HT1080 (cell line): Measurements from ENCODE around the gene TTC7B. TPM values are rescaled to one million over a fixed set of nuclear protein-coding genes. Genes with fewer than 3 reads are reported as not detected.

Experiments
- DNase-seq: peaks from one replicate; pipeline ENCODE4 v3.0.0-alpha.2; 2015; ENCODE audit warnings: low read depth
- total RNA-seq: library from RNA; depleted of rRNA; stranded (reverse); fragments of >200 nt; shearing (Covaris generic); gene quantifications from 2 replicates; pipeline ENCODE4 v1.2.3, GENCODE V29; 2014

TTC7B gene
- total RNA-seq, 1 experiment from 2014 or later = 44.8 TPM

DNA sequence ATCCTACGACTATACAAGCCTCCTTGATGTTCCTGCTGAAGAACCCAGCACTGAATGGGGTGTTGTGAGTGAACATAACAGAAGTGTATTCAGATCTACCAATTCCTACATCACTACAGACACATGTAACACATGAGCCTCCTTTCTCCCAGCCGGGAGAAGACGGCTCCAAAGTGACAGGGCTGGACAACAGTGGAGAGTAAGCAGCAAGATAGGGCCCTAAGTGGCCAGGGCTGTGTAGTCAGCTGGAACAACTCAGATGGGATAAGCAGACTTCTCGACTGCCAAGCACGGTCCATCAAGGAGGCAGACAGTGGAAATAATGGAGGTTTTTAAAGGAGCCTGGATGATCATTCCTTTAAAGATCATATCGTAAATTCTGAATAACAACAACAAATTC, 73.5 kb downstream of the TTC7B start:
- DNase-seq = no peak

DNA sequence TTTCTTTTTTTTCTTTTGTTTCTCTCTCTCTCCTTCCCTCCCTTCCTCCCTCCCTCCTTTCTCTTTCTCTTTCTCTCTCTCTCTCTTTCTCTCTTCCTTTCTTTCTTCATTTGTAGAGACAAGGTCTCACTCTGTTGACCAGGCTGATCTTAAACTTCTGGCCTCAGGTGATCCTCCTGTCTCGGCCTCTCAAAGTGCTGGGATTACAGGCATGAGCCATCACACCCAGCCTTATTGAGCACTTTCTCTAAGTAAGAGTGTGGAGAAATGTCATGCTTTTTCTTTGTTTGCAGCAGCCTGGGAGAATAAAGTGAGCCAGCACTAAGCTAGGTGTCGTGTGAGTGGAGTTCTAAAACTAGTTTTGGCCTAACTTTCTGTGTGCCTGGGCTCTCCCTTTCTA, 74.0 kb downstream of the TTC7B start:
- no peak for DNase-seq

DNA sequence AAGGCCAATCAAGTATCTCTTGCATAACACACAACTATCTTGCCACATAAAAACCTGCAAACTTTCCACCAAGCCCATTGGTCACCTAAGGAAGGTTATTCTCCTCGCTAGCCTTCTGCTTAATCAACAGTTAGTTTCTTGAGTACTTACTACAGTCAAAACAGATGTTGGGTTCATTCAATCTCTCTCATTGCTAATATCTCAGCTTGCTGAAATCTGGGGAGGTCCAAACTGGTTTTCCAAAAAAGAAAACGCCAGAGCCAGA, 74.6 kb downstream of the TTC7B start:
- no peak for DNase-seq

- DNase-seq = no peak
Observed at GRCh38 chr14:90740946-90741681, 75.1 kb downstream of the TTC7B start.

GRCh38 chr14:90740081-90740480, 76.1 kb downstream of the TTC7B start:
- no peak for DNase-seq

DNA sequence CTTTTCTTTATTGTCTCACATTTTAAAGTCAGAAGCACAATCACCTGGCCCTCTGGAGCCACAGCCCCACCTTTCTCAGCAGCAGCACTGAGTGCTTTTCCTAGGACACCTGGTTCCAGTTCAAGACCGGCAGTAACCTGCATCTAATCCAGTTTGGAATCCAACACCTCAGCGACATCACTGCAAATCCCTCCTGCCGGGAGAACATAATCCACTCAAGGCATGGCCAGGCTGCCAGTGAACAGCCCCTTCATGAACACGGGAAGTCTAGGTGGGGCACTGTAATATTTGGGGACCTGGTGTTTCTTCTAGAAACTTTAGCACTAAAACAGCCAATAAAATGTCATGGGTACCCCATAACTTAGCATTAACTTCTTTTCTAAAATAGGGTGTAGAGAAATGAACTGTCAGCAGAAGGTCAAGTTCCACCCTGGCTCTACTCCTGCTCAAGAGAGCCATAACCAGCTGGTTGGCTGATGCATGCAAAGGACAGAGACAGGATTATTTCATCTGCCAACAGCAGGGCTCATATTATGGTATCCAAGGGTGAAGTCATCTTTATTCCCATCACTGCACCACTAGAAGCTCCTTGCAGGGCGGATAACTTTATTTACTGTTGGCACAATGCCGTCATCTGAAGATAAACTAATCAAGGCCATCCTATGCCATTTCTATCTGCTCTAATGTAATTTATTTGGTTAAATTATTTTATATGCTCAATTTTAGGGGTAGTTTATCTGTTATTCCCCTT, 76.7 kb downstream of the TTC7B start:
- no peak for DNase-seq

DNA sequence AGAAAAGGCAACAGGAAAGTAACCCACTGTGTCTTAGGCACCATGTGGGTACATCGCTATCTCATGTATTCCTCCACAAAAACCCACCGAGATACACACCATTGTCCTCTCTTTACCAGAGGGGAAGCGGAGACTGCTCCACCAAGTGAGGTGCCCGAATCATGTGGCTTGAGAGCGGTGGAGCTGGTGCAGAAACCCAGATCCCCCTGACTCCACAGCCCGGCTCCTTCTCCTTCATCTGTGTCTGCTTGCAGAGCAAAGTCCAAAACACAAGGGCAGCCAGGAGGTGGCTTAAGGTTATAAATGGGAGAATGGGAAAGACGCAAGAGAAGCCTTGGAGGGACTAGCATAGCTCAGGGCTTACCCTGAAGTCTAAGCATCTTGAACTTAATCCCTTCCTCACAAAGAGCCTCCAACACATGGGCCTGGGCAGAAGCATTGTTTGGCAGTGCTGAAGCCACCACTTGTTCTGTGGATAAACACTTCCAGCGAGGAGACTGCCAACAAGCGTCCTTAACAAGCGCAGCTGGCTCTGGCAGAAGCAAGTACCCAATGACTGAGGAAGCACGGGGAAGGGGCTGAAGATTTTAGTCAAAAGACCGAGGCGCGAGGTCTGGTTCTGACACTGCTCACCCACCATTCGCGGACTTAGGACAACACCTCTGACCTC, 83.0 kb downstream of the TTC7B start:
- no peak for DNase-seq

- DNase-seq = no peak
Observed at GRCh38 chr14:90732718-90733117, 83.5 kb downstream of the TTC7B start.

GRCh38 chr14:90732139-90732538, 84.1 kb downstream of the TTC7B start:
- no peak for DNase-seq

- no peak for DNase-seq
Observed at GRCh38 chr14:90731487-90731886, 84.7 kb downstream of the TTC7B start.

GRCh38 chr14:90730206-90730766, 85.9 kb downstream of the TTC7B start:
- no peak for DNase-seq

DNA sequence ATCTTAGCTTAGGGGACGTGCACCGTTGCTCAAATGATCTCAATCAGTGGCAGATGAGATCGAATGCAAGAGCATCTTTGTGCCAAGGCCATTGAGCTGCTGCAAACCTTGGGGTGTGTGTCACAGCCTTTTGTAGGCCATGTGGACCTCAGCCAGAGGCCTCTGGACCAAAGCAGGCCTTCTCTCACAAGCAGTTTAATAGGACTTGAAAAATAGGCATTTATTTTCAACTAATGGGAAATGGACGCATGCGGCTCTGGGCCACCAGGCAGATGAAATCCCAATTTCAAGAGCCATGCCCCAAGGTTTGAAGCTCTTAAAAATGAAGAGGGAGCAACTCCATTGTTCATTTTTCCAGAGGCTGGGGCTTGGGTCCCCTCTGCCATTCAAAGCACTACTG, 87.3 kb downstream of the TTC7B start:
- no peak for DNase-seq

- no peak for DNase-seq
Observed at GRCh38 chr14:90727082-90727481, 89.1 kb downstream of the TTC7B start.

- DNase-seq = peak; percentile 15
Observed at GRCh38 chr14:90726656-90727055, 89.6 kb downstream of the TTC7B start.

DNA sequence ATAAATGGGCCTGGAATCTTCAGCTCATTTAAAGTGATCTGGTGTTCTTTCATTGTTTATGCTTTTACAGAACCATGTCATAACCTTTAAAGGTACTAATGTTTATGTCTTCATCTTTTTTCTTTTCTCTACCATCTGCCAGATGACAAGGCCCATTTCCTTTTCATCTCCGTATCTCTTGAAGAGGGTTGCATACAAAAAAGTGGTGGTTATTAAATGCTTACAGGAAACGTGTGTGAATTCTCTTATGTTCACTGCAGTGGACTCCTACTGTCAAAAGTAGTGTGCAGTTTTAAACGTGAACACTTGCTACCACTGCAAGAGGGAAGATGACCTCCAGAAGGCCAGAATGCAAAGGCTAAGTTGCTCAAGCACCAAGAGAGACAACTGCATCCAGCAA, 91.4 kb downstream of the TTC7B start:
- no peak for DNase-seq

DNA sequence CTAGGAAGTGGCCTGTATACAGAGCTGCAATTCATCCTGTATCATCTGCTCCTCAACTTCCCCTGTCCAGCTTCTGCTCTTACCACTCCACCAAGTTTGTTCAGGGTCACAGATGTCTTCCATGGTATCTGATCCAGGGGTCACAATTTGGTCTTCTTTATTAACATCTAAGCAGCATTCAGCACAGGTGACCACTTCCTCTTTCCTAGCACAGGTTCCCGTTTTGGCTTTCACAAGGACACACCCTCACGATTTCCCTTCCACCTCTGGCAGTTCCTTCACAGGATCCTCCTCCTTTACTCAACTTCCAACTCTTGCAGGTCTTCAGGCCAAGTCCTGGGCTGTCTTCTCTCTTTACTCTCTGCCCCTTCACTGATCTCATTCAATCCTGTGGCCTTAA, 93.6 kb downstream of the TTC7B start:
- no peak for DNase-seq

DNA sequence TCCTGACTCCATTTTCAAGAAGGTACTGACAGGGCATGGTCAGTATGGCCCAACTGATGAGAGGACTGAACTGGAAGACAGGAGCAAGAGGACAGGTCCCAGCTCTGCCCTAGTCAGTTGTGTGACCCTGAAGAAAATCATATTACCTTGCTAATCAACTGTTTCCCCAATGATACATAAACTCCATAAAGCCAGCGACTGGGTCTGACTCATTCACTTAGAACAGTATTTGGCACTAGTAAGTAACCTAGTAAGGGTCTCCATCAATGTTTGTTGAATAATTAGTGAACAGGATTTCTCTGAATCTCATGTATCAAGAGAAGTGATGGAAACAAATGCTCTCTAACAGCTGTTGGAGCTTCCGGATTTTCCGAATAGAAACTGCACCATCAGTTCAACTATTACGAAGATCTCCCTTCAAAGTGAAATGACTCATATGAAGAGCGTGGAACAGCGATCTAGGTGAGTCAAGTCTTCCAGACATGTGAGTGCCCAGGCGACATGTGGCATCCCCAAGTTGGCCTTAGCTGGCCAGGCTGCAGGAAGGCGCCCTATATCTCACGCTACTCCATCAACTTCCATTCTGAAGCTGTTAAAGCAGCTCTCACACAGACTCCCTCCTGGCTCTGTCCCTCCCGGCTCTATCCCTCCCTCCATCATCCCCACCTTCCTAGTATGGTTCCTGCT, 94.5 kb downstream of the TTC7B start:
- peak; percentile 79 for DNase-seq

DNA sequence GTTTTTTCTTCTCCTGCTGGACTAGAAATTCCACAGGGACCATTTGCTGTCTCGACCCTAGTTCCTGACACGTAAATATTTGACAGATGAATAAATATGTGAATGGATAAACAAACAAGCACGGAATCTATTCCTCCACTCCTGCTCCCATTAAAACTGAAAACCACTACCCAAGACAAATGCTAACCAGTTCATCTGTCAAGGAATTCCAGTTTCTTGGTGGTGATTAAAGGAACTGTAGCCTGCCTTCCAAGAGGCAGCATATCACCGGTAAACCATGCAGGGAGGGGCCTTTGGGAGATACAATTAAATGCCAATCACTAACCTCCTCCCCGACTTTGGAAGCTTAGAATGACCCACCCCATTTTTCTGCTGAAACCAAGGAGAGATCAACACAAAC, 95.4 kb downstream of the TTC7B start:
- DNase-seq = no peak

DNA sequence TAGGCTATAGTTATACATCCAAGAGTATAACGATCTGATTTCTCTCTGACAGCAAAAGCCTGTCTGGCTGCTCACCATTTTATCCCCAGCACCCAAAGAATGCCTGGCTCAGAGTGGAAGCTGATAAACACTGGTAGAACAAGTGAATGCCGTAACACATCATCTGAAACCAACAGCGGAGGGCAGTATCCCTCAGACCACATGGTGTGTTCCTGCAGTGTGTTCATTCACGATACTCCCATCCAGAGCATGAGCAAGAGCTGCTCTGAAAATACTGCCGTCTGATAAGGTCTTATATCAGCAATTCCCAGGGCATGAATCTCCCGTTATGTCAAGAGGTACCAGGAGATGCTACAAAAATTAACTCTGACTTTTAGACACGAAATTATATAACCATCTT, 95.9 kb downstream of the TTC7B start:
- DNase-seq = no peak

- peak; percentile 13 for DNase-seq
Observed at GRCh38 chr14:90717916-90718315, 98.3 kb downstream of the TTC7B start.

DNA sequence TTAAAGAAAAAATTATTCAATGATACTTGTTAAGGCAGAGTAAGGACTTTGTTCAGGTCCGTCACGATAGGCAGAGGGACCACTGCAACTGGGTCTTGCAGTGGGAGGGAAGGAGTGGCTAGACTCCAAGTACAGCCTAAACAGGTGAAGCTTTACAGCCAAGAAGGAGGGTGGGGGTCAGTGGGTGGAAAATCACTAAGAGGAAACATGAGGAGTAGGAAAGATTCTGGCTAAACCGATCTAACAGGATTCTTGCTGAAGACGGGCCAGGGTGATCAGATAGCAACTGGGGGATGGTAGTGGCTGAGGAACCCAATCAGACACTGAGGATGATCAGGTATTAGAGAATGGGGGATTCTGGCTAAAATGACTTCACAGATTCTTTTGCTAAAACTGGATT, 100.2 kb downstream of the TTC7B start:
- no peak for DNase-seq

GRCh38 chr14:90715495-90715894, 100.7 kb downstream of the TTC7B start:
- DNase-seq = no peak
